GM23248 (cell line): Measurements from ENCODE around the gene C1orf167. TPM values are rescaled to one million over a fixed set of nuclear protein-coding genes. Genes with fewer than 3 reads are reported as not detected.
A peak's percentile ranks its signal among the peaks of the same experiment; 100 is the strongest.

Experiments
- DNase-seq: peaks from one replicate; pipeline ENCODE4 v3.0.0-alpha.2; 2015
- H2AFZ ChIP-seq: fragments of 200-600 bp; sonication (generic); 2 replicates; pipeline ENCODE4 v1.6.1; 2016; ENCODE audit warnings: antibody characterized with exemption
- H3F3A ChIP-seq: fragments of 200-600 bp; sonication (generic); 2 replicates; pipeline ENCODE4 v1.6.1; 2016; ENCODE audit warnings: mild to moderate bottlenecking, antibody characterized with exemption, mixed run types; ENCODE audit not compliant: insufficient read depth
- H3K27ac ChIP-seq: fragments of 200-600 bp; sonication (generic); 2 replicates; pipeline ENCODE4 v1.5.1; 2016; ENCODE audit warnings: mild to moderate bottlenecking
- H3K27me3 ChIP-seq: fragments of 200-600 bp; sonication (generic); replicated peaks from 2 replicates; pipeline ENCODE4 v1.6.1; 2016; ENCODE audit warnings: mild to moderate bottlenecking; ENCODE audit not compliant: insufficient read depth
- H3K36me3 ChIP-seq: fragments of 200-600 bp; sonication (generic); 2 replicates; pipeline ENCODE4 v1.6.1; 2016; ENCODE audit warnings: low read depth, mild to moderate bottlenecking
- H3K4me1 ChIP-seq: fragments of 200-600 bp; sonication (generic); 2 replicates; pipeline ENCODE4 v1.6.1; 2016; ENCODE audit warnings: mild to moderate bottlenecking; ENCODE audit not compliant: insufficient read depth
- H3K4me2 ChIP-seq: fragments of 200-600 bp; sonication (generic); one replicate; pipeline ENCODE4 v1.6.1; 2016; ENCODE audit warnings: mild to moderate bottlenecking; ENCODE audit not compliant: unreplicated experiment
- H3K4me3 ChIP-seq: fragments of 200-600 bp; sonication (generic); 2 replicates; pipeline ENCODE4 v1.5.1; 2016; ENCODE audit warnings: mild to moderate bottlenecking
- H3K79me2 ChIP-seq: fragments of 200-600 bp; sonication (generic); 2 replicates; pipeline ENCODE4 v1.6.1; 2016; ENCODE audit warnings: mild to moderate bottlenecking; ENCODE audit not compliant: insufficient read depth
- H3K9ac ChIP-seq: fragments of 200-600 bp; sonication (generic); 2 replicates; pipeline ENCODE4 v1.6.1; 2016; ENCODE audit warnings: mild to moderate bottlenecking
- H3K9me2 ChIP-seq: fragments of 200-600 bp; sonication (generic); 2 replicates; pipeline ENCODE4 v1.6.1; 2016; ENCODE audit warnings: mixed run types, mild to moderate bottlenecking, moderate library complexity; ENCODE audit not compliant: insufficient read depth
- H3K9me3 ChIP-seq: fragments of 200-600 bp; sonication (generic); one replicate; pipeline ENCODE4 v1.6.1; 2017; ENCODE audit warnings: low read depth
- H4K20me1 ChIP-seq: fragments of 200-600 bp; sonication (generic); 2 replicates; pipeline ENCODE4 v1.6.0; 2016; ENCODE audit not compliant: insufficient read depth
- EZH2 ChIP-seq: fragments of 200-600 bp; sonication (generic); IDR thresholded peaks from 2 replicates; pipeline ENCODE4 v1.6.1; 2018; ENCODE audit warnings: antibody characterized with exemption, mild to moderate bottlenecking; ENCODE audit not compliant: insufficient read depth, poor library complexity, severe bottlenecking
- EZH2phosphoT487 ChIP-seq: fragments of 200-600 bp; sonication (generic); IDR thresholded peaks from 2 replicates; pipeline ENCODE4 v1.6.1; 2018; ENCODE audit warnings: antibody characterized with exemption, moderate library complexity, mild to moderate bottlenecking, low read depth; ENCODE audit not compliant: insufficient read depth
- WGBS, 2 experiments: methylation state at CpG; one replicate each; pipeline ENCODE4 v1.1.6; 2015 to 2017; ENCODE audit warnings: low lambda C conversion rate in 2 of 2, low coverage in 1 of 2; ENCODE audit errors: missing lambda C conversion rate in 2 of 2; 5-methylcytosine and 5-hydroxymethylcytosine counted together
- in situ Hi-C: fragments of 300-500 bp; cut with MboI; formaldehyde crosslinking; loops from 2 replicates; pipeline ENCODE4 v1.15.0; 2020
- polyA plus RNA-seq: library from polyadenylated mRNA; unstranded; fragments of >200 nt; fragmentation: Nextera tagmentation; extraction: Ambion mirVana; gene quantifications from 2 replicates; pipeline ENCODE4 v1.2.1, GENCODE V29; 2016
- total RNA-seq: library from RNA; depleted of rRNA; stranded (reverse); fragments of >200 nt; shearing (Covaris generic); gene quantifications from 2 replicates; pipeline ENCODE4 v1.2.3, GENCODE V29; 2014

The C1orf167 gene
- total and polyA plus RNA-seq, 2 experiments from 2014 or later: 0.43 TPM; not detected in 1

- H3K36me3 ChIP-seq: no peaks in the 10 kb centered on the region
- H3K4me1 ChIP-seq: peaks cover 18% of the 10 kb centered on the region
- TF ChIP-seq EZH2phosphoT487 (no peak), EZH2 (no peak)
- no peak overlapping the region for H2AFZ ChIP-seq
- H3K4me2 ChIP-seq: peak overlapping the region; percentile 32
- no peaks in the 10 kb centered on the region for H4K20me1 ChIP-seq
- no peak overlapping the region for H3K9ac ChIP-seq
- H3K9me3 ChIP-seq: no peaks in the 10 kb centered on the region
- H3F3A ChIP-seq: 0 out of 2 replicates have a peak, but pooled peaks cover 4% of the 10 kb centered on the region
- no peak overlapping the region for H3K27ac ChIP-seq
- 64% methylated on average over 25 to 26 of the region's 26 CpGs for WGBS, 2 experiments
- no peak for DNase-seq
- no peaks in the 10 kb centered on the region for H3K79me2 ChIP-seq
- no peaks in the 10 kb centered on the region for H3K27me3 ChIP-seq
- in situ Hi-C loops: no loop called here
- H3K9me2 ChIP-seq: no peaks in the 10 kb centered on the region
- H3K4me3 ChIP-seq: no peak overlapping the region
Measured at GRCh38 chr1:11729498-11730428, 32.2 kb upstream of the C1orf167 start.

GRCh38 chr1:11730429-11730891 is 31.5 kb upstream of the C1orf167 start:
- peaks cover 8% of the 10 kb centered on the region for H3F3A ChIP-seq
- H2AFZ ChIP-seq: peak overlapping the region; percentile 92

GRCh38 chr1:11731691-11732283 is 30.2 kb upstream of the C1orf167 start:
- WGBS, 2 experiments: 7 to 11% methylated on average over 15 to 16 of the region's 17 CpGs
- no peaks in the 10 kb centered on the region for H3K27me3 ChIP-seq
- peaks cover 18% of the 10 kb centered on the region for H3K4me1 ChIP-seq
- peak overlapping the region; percentile 62 for H3K9ac ChIP-seq
- peak overlapping the region; percentile 83 for H2AFZ ChIP-seq
- peak overlapping the region; percentile 58 for H3K4me3 ChIP-seq
- H4K20me1 ChIP-seq: no peaks in the 10 kb centered on the region
- TF ChIP-seq EZH2: no peak
- no peak for TF ChIP-seq EZH2phosphoT487
- peak overlapping the region; percentile 65 for H3K27ac ChIP-seq
- in situ Hi-C loops: no loop called here
- H3K4me2 ChIP-seq: peak overlapping the region; percentile 77
- no peaks in the 10 kb centered on the region for H3K9me2 ChIP-seq
- no peaks in the 10 kb centered on the region for H3K79me2 ChIP-seq
- DNase-seq: peak; percentile 83
- H3F3A ChIP-seq: peaks cover 10% of the 10 kb centered on the region
- H3K36me3 ChIP-seq: no peaks in the 10 kb centered on the region
- no peaks in the 10 kb centered on the region for H3K9me3 ChIP-seq

More at GRCh38 chr1:11730429-11730891, 31.5 kb upstream of the C1orf167 start:
- no peaks in the 10 kb centered on the region for H4K20me1 ChIP-seq
- H3K79me2 ChIP-seq: no peaks in the 10 kb centered on the region
- peak; percentile 77 for DNase-seq
- peaks cover 18% of the 10 kb centered on the region for H3K4me1 ChIP-seq
- H3K4me3 ChIP-seq: peak overlapping the region; percentile 52
- no peaks in the 10 kb centered on the region for H3K9me3 ChIP-seq
- H3K36me3 ChIP-seq: no peaks in the 10 kb centered on the region
- in situ Hi-C loops: no loop called here
- TF ChIP-seq EZH2phosphoT487 (no peak), EZH2 (no peak)
- no peaks in the 10 kb centered on the region for H3K9me2 ChIP-seq
- peak overlapping the region; percentile 32 for H3K4me2 ChIP-seq
- 7 to 8% methylated on average over 5 of the region's 5 CpGs for WGBS, 2 experiments
- H3K9ac ChIP-seq: peak overlapping the region; percentile 56
- no peaks in the 10 kb centered on the region for H3K27me3 ChIP-seq
- peak overlapping the region; percentile 50 for H3K27ac ChIP-seq

GRCh38 chr1:11733306-11733705 is 28.7 kb upstream of the C1orf167 start:
- no peak overlapping the region for H3K4me3 ChIP-seq
- DNase-seq: no peak
- H3K79me2 ChIP-seq: peaks cover 11% of the 10 kb centered on the region
- no peaks in the 10 kb centered on the region for H3K27me3 ChIP-seq
- no peak overlapping the region for H3K9ac ChIP-seq
- TF ChIP-seq EZH2phosphoT487: no peak
- no peak for TF ChIP-seq EZH2
- in situ Hi-C loops: no loop called here
- no peaks in the 10 kb centered on the region for H3K36me3 ChIP-seq
- peaks cover 25% of the 10 kb centered on the region for H3K4me1 ChIP-seq
- no peak overlapping the region for H3K4me2 ChIP-seq
- H4K20me1 ChIP-seq: no peaks in the 10 kb centered on the region
- no peaks in the 10 kb centered on the region for H3K9me2 ChIP-seq
- H2AFZ ChIP-seq: no peak overlapping the region
- H3F3A ChIP-seq: peaks cover 11% of the 10 kb centered on the region
- 95 to 98% methylated on average over 3 of the region's 3 CpGs for WGBS, 2 experiments
- H3K9me3 ChIP-seq: no peaks in the 10 kb centered on the region
- no peak overlapping the region for H3K27ac ChIP-seq
